Myocyte (in vitro differentiated cells): ENCODE data around the gene GNG10. TPM values are rescaled to one million over a fixed set of nuclear protein-coding genes. Genes with fewer than 3 reads are reported as not detected.
"Not testable (repeated sequence)": the region's sequence is repeated elsewhere in the genome, so short reads cannot be mapped to it uniquely, and the experiment has no call there.

Experiments used
- DNase-seq: peaks from one replicate; pipeline ENCODE4 v3.0.0-alpha.2; 2012; ENCODE audit warnings: low read depth
- polyA plus RNA-seq: library from polyadenylated mRNA; unstranded; fragments of >200 nt; gene quantifications from one replicate; pipeline ENCODE4 v1.2.1, GENCODE V29; 2012; ENCODE audit warnings: missing spikeins
- total RNA-seq: library from RNA; depleted of rRNA; stranded (reverse); fragments of >200 nt; gene quantifications from 2 replicates; pipeline ENCODE4 v1.2.3, GENCODE V29; 2014

The GNG10 gene
- 62.6 and 64.2 TPM in 2 replicates for total RNA-seq
- 30.4 TPM for polyA plus RNA-seq

DNA sequence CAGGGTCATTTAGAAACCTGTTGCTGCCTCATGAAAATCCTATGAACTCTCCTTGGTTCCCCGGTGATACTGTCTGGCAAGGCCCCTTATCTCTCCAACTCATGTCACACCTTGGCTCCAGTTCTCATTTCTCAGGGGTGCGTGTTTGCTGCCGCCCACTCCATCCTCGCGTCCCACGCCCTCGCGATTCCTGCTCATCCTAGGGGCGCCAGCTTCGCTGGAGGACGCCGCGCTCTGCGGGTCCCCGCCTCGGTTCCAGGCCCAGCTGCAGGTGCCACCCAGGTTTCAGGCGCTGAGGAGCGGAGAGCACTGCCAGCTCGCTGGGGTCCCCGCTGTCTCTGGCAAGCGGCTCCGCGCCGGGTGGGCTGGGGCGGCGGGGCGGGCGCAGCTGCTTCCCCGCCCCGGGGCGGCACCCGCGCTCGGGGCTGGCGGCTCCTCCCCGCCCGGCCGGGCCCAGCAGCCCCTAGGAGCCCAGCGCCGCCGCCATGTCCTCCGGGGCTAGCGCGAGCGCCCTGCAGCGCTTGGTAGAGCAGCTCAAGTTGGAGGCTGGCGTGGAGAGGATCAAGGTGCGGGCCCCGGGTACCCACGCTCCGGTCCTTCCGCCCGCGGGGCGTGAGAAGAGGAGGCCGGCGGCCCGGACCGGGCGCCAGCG, at the start of gene GNG10:
TSS of gene GNG10 (plus strand) at position 456 of the 652 bp plus-strand sequence. CDS start at position 486, 30 bp downstream.
- peak; percentile 72 for DNase-seq

DNA sequence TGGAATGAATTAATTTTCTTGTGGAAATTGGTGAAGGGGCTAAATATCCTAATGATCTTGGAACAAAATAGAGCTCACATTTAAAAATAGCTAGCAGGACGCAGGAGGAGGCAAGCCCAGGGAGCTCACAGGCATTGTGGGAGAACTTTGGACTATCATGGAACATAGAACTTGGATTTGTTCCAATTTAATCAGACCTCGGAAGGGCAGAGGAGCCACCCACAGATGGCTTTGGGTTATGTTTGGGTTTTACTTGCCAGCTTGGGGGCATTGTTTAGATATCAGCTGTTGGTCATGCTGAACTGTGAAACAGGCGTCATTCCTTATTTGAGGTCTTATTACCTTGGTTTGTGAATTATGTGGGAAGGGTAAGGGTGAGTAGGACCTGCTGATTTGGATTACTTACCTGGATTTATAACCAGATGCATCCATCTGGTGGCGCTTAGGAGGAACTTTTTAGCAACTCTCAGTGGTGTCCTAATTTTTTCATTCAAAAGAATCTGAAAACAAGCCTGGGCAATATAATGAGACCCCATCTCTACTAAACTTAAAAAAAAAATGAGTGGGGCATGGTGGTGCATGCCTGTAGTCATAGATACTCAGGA, 47.9 kb upstream of the GNG10 start:
- DNase-seq, result peak; percentile 70

DNA sequence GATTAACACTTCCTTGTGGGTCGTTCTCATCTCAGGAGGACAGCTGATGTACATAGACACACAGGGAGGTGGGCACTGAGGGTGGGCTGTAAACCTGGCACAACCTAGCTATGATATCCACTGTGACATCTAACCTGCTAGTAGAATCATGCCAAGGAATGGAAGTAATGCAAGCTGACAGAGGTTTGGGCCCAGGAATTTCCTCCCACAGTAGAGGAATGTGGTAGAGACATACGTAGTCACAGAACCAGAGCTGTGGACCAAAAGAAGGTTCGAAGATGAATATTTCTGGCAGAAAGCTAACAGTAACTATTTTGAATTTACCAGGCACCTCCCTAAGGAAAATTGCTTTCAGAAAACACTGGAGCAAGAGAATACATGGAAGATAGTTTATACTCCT, 45.5 kb upstream of the GNG10 start:
- DNase-seq, result no peak

DNA sequence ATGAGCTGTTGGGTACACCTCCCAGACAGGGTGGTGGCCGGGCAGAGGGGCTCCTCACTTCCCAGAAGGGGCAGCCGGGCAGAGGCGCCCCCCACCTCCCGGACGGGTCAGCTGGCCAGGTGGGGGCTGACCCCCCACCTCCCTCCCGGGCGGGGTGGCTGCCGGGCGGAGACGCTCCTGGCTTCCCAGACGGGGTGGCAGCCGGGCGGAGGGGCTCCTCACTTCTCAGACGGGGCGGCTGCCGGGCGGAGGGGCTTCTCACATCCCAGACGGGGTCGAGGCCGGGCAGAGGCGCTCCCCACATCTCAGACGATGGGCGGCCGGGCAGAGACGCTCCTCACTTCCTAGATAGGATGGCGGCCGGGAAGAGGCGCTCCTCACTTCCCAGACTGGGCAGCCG, 44.1 kb upstream of the GNG10 start:
- DNase-seq, result not testable (repeated sequence)

DNA sequence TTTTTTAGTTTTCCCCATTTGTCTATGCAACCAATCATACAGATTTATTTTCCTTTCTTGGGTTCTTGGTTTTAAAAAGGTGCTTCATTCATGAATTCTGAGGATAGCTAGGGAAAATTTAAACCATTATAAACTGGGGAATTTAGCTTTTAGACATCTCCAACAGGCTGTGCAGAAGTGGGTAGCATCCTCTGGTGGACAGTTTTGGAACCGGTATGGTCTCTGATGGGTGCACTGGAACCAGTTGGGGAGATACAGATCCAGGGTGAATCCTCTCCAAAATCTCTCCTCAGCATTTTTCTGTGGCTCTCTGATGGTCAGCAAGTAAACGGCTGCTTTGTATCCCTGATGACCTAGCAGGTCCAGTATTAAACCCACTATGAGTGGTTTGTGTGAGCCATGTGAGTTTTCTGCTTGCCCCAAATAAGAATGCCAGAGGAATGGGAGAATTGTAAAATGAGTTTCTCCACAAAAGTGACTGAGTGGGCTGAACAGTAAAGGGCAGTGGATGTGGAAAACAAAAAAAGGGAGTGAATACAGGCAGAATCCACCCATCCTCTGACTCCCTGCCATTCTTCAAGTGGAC, 39.4 kb upstream of the GNG10 start:
- DNase-seq, result peak; percentile 58

DNA sequence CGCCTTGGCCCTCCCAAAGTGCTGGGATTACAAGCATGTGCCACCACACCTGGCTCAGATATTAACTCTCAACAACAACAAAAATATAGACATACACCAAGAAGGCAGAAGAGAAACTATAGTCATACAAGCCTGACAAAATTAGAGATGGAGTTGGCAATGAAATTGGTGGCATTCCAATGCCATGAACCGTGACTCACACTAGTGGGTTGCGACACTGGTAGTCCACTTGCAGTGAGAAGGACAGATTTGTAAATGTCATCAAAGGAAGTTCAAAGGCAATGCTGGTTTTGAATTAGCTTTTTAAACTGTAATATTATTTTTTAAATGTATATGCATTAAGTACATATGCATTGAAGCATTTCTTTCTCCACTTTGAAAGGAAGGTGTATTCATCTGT, 38.8 kb upstream of the GNG10 start:
- DNase-seq, result peak; percentile 80

DNA sequence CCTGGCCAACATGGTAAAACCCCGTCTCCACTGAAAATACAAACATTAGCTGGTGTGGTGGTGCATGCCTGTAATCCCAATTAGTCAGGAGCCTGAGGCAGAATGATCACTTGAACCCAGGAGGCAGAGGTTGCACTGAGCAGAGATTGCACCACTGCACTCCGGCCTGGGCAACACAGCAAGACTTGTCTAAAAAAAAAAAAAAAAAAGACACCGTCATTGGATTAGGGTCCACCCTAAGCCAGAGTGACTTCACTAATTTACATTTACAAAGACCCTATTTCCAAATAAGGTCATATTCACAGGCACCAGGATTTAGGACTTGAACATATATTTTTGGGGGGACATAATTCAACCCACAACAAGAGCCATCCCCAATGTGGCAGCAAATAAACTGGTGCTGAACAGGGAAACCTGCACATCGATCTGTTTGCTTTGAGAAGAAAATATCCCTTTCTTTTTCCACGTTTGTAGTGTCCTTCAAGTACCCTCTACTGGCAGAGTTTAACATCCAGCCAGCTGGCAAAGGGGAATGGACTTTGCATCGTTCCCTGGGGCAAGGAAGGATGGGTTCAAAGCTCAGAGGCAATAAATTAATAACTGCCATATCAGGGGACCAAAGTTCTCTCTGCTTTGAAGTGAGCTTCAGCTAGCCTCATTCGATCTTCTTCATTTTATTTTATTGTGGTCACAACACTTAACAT, 34.0 kb upstream of the GNG10 start:
- no peak for DNase-seq

DNA sequence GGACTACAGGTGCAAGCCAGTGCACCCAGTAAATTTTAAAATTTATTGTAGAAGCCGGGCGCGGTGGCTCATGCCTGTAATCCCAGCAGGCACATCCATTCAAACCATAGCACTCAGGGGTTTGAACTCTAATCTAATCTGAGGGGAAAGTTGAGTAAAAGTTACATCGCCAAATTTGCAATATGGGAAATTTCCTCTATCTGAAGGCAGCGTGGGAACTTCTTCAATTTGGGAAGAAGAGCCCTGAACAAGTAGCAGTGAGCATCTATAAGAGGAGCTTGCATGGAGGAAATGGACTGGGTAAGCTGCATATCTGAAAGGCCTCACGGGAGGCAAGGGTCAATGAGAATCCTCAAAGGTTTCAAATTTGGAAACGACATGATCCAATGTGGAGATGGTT, 33.0 kb upstream of the GNG10 start:
- DNase-seq, result no peak

DNA sequence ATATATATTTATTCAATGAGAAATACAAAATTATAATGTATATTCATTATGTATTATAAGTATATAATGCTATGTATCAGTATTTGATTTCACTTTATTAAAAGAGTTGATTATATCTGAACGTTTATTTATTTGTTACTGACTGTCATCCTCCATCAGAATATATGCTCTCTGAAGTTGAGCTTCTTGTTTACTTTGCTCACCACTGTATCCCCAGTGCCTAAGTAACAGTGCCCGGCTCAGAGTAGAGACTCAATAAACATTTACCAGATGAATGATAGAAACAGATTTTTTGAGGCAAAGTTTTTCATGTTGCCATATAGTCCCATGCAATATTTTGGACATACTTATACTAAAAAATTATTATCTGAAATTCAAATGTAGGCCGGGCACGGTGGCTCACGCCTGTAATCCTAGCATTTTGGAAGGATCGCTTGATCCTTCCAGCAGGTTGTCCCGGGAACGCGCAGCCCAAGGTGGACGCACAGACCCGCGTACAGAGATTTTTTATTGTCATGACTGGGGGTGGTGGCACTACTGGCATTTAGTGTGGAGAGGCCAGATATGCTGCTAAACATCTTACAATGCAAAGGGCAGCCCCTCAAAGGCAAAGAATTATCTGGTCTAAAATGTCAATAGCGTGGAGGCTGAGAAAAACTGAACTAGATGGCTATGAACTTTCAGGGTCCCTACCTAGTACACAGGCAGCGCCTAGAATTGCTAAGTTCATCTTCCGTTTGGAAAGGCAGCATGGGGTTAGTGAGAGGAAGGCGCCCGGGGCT, 31.0 kb upstream of the GNG10 start:
- no peak for DNase-seq

DNA sequence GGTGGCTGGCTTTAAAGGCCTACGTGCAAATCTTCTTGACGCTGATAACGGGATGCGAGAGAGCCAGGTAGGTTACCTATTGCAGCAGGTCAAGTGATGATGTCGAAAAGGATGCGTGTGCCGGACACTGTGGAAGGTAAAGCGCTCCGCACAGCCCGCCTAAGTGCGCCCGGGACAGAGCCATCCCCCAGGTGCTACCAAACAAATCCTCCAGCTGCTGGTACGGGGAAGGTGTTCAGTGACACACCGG, 30.5 kb upstream of the GNG10 start:
- DNase-seq, result no peak

DNA sequence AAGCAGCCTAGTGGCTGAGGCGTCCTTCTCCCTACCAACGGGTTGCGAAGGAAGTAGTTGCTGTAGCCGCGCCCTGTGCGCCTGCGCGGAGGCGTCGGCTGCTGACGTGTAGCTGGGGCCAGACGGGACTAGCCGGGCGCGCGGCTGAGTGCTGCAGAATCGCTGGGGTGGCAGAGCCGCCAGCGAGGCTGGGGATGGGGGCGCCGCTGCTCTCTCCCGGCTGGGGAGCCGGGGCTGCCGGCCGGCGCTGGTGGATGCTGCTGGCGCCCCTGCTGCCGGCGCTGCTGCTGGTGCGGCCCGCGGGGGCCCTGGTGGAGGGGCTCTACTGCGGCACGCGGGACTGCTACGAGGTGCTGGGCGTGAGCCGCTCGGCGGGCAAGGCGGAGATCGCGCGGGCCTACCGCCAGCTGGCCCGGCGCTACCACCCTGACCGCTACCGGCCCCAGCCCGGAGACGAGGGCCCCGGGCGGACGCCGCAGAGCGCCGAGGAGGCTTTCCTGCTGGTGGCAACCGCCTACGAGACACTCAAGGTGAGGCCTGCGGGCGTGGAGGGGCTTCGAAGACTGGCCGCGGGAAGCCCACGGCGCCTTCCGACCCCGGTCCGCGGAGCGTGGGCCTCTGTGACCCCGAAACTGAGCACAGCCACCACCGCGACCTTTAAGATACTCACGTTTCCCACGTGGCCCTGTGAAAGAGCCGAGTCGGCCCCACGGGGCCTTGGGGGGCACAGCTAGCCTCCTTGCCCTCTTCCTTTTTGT, 30.0 kb upstream of the GNG10 start, which contains the start of gene DNAJC25:
TSS of gene DNAJC25 (plus strand) at position 121 of the 758 bp plus-strand sequence. CDS start at position 195, 74 bp downstream.
- peak; percentile 99 for DNase-seq

DNA sequence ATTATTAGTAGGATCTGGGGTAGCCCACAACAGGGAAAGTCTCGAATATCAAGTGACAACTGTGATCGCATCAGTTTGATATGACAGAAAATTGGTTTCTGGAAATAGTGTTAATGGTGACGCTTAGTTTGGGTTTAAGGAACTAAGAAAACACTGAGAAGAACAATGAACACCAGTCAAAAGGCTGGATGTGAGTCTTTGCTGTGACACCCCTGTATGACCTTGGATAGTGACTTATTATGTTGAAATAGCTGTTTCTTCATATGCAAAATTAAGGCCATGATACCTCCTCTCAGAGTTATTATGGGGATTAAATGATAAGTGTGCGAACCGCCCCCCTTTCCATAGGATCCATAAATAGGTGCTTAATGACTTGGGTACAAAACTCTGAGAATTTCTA, 29.3 kb upstream of the GNG10 start:
- DNase-seq, result no peak

DNA sequence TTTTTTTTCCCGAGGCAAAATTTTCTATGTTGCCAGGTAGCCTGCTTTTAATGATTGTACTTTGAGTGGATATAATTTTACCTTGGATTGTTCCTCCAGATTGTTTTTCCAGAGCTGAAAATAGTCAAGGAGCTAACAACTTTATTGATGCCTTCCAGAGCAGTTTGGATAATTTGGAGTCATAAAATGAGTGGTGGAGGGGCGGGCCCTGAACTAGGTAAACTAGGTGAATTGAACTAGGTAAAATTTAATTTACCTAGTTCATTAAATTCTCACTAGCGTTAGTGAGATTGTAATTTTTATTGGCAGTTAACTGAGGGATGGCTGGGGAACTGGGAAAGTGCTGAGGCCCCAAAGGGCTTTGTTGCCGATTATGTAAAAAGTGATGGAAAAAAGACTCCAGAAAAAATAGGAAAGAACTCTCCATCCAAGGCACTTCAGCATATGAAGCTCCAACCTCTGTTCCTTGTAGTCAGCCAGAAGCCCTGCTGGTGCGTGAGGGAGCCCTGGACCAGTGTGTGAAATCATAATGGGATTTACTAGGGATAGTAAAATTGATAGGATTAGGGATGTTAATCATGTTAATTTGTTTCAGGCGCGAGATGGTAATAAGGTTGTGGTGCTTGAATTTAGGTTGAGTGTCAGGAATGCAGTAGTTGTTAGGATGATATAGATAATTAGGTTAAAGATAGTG, 28.6 kb upstream of the GNG10 start:
- no peak for DNase-seq

DNA sequence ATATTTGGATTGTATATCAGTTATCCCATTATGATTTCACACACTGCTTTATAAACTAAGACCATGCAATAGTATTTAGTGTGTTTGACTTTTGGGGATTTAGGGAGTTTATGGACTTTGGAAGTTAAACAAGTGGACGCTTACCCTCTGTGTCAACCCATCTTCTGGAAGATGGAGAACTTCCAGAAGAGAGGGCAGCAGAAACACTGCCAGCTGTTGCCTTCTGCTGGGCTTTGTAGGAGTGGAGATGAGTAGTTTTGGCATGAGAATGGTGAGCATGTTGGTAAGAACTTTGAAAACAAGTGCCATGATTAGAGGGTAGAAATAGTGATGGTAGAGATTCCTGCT, 28.0 kb upstream of the GNG10 start:
- DNase-seq, result peak; percentile 35

DNA sequence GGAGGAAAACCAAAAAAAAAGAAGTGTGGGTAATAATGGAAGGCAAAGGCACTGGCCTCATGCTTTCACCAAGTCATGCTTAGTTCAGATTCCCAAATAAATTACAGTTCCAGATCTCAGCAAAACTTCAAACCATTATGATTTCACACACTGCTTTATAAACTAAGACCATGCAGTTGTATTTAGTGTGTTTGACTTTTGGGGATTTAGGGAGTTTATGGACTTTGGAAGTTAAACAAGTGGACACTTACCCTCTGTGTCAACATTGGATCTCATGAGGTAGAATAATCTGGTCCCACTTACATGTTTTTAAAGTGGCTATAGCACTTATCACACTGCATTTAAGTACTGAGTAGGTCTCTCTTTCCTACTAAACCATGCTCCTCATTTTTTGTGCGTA, 26.5 kb upstream of the GNG10 start:
- no peak for DNase-seq

DNA sequence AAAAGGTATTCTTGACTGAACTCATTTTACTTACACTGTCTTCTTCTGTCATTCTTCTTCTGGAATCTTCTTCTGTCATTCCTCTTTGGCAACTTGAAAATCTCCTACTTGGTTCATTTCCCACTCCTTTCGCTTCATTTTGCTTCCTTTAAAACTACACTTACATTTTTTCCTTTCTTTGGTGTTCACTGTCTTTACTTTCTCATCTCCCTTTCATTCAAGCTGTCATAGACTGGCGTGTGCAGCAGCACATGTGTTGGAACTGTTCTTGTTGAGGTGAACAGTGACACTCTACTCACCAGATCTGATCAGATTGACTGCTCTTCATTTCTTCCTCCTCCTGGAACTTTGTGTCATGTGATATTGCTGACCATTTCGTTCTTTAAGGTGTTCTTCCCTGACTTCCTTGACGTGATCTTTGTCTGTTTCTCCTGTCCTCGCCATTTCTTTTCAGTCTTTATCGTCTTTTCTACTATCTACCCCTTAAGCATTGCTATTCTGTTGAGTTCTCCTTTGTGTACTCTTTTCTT, 23.9 kb upstream of the GNG10 start:
- no peak for DNase-seq

DNA sequence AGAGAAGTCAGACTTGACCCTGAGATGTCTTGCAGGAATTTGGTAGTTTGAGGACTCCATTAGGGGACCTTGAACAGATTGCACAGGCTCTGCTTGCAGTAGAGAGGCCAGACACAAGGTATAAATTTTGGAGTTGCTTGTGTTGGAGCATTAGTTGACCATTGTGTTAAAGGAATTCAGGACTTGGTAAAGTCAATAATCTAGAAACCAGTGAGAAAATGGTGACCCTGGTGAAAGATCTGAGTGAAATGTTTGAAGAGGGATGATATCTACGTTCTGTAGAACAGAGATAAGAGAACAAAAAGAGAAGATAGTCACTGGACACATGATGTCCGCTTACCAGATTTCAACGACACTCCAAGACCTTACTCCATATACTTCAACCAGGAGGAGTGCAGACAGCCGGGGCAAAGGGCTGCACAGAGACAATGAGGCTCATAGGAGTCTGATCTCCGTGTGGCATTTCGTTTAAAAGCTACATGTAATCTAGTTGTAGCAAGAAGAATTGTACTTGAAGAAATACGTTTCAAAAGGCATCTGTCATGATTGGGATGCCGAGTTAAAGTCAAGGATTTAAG, 17.1 kb upstream of the GNG10 start:
- no peak for DNase-seq

DNA sequence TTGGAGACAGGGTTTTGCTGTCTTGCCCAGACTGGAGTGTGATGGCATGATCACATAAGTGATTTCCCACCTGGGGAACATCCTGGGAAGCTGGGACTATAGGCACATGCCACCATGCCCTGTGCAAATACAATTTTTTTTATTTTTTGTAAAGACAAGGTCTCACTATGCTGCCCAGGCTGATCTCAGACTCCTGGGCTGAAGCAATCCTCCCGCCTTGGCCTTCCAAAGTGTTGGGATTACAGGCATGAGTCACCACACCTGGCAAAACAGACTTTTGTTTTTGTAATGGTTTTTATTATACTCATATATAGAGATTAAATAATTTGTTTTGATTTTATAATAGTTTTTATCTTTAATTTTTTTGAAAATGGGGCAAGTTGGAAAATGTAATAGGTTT, 15.6 kb upstream of the GNG10 start:
- no peak for DNase-seq

DNA sequence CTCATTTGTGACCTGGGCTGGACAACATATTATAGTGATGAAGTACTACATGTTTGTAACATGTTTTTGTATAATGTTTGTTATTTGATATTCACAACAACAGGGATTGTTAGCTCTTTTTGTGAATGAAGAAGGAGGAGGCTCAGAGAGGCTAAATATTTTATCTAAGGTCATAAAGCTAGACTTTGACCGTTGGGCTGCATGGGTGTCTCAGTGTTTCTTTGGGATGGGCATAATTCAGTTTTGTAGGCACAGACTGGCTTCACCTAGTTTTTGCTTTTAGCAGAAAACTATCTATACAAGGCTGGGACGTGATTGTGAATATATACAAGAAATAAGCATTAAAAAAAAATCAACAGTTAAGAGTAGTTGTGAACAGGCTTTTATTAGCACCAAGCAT, 15.0 kb upstream of the GNG10 start:
- no peak for DNase-seq

DNA sequence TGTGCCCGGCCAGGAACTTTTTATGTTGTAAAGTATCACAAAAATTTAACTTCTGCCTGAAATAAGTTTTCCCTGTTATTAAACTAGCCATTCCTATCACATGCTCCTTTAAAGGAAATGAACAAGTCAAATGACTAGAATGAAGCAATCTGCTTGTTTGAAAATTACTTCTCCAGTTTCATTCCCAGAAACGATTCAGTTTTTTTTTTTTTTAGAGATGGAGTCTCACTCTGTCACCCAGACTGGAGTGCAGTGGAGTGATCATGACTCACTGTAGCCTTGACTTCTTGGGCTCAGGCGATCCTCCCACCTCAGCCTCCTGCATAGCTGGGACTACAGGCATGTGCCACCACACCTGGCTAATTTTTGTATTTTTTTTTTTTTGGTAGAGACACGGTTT, 13.3 kb upstream of the GNG10 start:
- DNase-seq, result no peak
